ENCODE data around the gene BMP2K. TPM values are rescaled to one million over a fixed set of nuclear protein-coding genes. Genes with fewer than 3 reads are reported as not detected.

Gene BMP2K
- total RNA-seq, 2 experiments from 2014 or later: 10.6 to 14.5 TPM

DNA sequence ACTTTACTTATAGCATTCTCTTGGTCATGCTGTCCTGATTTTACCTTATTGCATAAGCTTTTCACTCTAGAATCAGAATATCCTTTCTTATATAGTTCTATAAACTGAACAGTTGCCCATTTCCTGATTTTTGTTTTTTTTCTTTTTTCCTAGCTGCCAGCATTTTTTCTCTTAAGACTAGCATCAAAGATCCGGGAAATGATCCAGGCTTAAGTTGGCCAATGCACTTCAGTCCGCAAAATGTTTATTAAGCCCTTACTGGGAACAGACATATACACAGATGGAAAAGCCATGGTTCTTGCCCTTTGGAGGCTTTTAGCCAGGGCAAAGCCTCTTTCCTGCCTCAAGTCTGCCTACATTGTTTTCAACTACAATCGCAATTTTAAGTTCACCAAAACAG is 10.1 kb upstream of the BMP2K start:
- Mint-ChIP-seq H3K4me1 (peaks cover 9% of the 10 kb centered on the region), H3K36me3 (ENCODE audit: low read depth) (no peaks in the 10 kb centered on the region), H3K9me3 (ENCODE audit: low read depth) (no peaks in the 10 kb centered on the region), H3K27ac (no peak overlapping the region), H3K27me3 (peaks cover 2% of the 10 kb centered on the region), H3K4me3 (no peak overlapping the region)
- intact Hi-C loops (cut with DNase I, micrococcal nuclease): no loop called here
- DNase-seq (no peak), ATAC-seq (no peak)
- POLR2A ChIA-PET: no interaction called here
- CTCF ChIA-PET: interaction anchor here (0.6 kb wide), 1 partner anchor 246 kb away, joined by 3 read pairs; no protein-coding TSS in a partner anchor

DNA sequence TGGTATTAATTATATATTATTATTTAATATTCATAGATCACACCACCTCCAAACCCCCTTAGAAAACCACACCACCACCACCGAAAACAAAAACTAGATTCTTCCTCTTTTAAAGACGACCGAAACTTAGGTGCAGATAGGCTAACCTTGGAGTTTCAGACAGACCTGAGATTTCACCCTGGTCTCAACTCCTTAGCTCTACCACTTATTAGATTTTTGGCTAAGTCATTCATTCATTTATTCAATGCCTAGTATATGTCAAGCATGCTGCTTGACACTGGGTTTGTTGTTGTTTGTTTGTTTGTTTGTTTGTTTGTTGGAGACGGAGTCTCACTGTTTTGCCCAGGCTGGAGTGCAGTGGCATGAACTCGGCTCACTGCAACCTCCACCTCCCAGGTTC is 9.5 kb upstream of the BMP2K start:
- no peaks in the 10 kb centered on the region for H3K36me3 Mint-ChIP-seq (ENCODE audit: low read depth)
- no peak overlapping the region for H3K27ac Mint-ChIP-seq
- ChIA-PET CTCF (no interaction called here), POLR2A (no interaction called here)
- H3K4me3 Mint-ChIP-seq: no peak overlapping the region
- H3K4me1 Mint-ChIP-seq: peaks cover 9% of the 10 kb centered on the region
- H3K27me3 Mint-ChIP-seq: peaks cover 2% of the 10 kb centered on the region
- H3K9me3 Mint-ChIP-seq (ENCODE audit: low read depth): no peaks in the 10 kb centered on the region
- intact Hi-C loops (cut with DNase I, micrococcal nuclease): no loop called here
- ATAC-seq (no peak), DNase-seq (no peak)

DNA sequence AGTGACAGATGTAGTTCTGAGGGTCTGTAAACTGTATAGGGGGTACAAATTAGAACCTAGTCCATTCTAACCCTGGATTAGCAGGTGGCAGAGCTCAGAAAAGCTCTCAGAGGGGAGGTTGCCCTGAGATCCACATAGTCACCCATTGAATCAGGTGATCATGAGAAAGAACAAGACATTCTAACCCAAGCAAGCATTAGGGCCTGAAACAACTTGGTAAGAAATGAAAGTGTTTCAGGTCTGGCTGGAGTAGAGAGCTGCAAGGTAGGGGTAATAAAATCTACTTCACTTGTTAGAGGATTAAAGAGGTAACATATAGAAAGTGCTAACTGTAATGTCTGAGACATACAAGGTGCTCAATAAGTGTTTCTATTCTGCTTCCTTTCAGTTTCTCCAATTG is 8.8 kb upstream of the BMP2K start:
- ChIA-PET POLR2A (interaction anchor here (0.6 kb wide), 1 partner anchor 10 kb away, joined by 3 read pairs; no protein-coding TSS in a partner anchor), CTCF (interaction anchor here (0.5 to 0.9 kb wide), 3 partner anchors 40 to 155 kb away, joined by 3 read pairs; no protein-coding TSS in a partner anchor)
- peaks cover 2% of the 10 kb centered on the region for H3K27me3 Mint-ChIP-seq
- H3K4me1 Mint-ChIP-seq: peaks cover 9% of the 10 kb centered on the region
- no peak for DNase-seq
- intact Hi-C loops (cut with DNase I, micrococcal nuclease): no loop called here
- no peak overlapping the region for H3K4me3 Mint-ChIP-seq
- ATAC-seq: no peak
- H3K27ac Mint-ChIP-seq: no peak overlapping the region
- H3K9me3 Mint-ChIP-seq (ENCODE audit: low read depth): no peaks in the 10 kb centered on the region
- no peaks in the 10 kb centered on the region for H3K36me3 Mint-ChIP-seq (ENCODE audit: low read depth)

DNA sequence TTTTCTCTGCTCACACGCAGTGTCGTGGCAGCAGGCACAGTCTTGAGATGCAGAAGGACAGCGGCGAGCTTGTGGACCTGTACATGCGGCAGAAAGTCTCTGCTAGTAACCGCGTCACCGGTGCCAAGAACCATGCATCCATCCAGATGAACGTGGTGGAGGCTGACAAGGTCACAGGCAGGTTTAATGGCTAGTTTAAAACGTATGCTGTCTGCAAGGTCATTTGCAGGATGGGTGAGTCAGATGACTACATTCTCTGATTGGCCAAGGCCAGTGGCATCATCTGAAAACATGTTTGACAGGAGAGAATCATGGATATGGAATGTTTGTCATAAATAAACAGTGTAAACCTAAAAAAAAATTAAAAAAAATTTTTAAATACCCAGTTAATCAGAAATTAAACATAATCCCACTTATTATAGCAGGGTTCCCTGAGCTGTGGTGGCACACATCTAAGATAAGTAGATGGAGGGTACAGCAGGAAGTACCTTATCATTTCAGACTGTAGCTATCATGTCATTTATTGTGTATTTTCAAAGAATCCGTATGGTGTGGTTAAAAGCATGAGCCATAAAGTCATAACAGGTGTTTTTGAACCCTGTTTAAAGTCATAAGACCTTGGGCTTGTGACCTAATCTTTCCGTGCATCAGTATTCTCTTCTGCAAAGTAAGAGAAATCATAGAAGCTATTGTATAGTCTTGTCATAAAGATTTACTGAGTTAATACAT is 7.5 kb upstream of the BMP2K start:
- Mint-ChIP-seq H3K27me3 (peaks cover 2% of the 10 kb centered on the region), H3K4me3 (no peak overlapping the region), H3K9me3 (ENCODE audit: low read depth) (no peaks in the 10 kb centered on the region), H3K27ac (no peak overlapping the region), H3K36me3 (ENCODE audit: low read depth) (no peaks in the 10 kb centered on the region), H3K4me1 (peaks cover 9% of the 10 kb centered on the region)
- CTCF ChIA-PET: interaction anchor here (0.6 kb wide), 1 partner anchor 1723 kb away, joined by 4 read pairs; no protein-coding TSS in a partner anchor
- POLR2A ChIA-PET: no interaction called here
- peak; percentile 85 for ATAC-seq
- intact Hi-C loops (cut with DNase I, micrococcal nuclease): no loop called here
- DNase-seq: no peak

DNA sequence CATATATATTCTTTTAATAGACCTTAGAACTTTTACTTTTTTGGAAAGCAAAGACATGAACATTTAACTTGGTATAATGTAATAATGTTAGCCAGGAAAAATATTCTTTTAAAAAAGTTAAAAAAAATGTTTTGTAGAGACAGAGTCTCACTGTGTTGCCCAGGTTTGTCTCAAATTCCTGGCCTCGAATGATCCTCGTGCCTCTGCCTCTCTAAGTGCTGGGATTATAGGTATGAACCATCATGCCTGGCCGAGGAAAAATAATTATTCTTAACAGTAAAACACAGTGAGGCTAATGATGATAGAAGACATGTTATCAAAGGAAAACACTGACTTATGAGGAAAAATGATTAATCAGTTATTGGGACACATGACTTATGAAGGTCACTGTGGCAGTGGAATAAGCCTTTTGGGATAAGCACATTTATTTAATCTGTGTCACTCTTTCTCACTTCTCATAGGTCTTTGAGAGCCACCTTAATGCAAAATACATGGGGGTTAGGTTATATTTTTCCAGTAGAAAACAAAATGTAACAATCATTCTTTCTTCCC is 6.0 kb upstream of the BMP2K start:
- Mint-ChIP-seq H3K4me1 (peaks cover 20% of the 10 kb centered on the region), H3K9me3 (ENCODE audit: low read depth) (no peaks in the 10 kb centered on the region), H3K4me3 (no peak overlapping the region), H3K36me3 (ENCODE audit: low read depth) (no peaks in the 10 kb centered on the region), H3K27ac (no peak overlapping the region), H3K27me3 (peaks cover 2% of the 10 kb centered on the region)
- ATAC-seq: no peak
- DNase-seq: no peak
- intact Hi-C loops (cut with DNase I, micrococcal nuclease): loop anchor here in 1 of 2 experiments (10.0 kb wide), 1 partner anchor 1415 kb away; no protein-coding TSS in a partner anchor
- ChIA-PET POLR2A (no interaction called here), CTCF (interaction anchor here (0.6 kb wide), 1 partner anchor 205 kb away, joined by 3 read pairs; no protein-coding TSS in a partner anchor)

DNA sequence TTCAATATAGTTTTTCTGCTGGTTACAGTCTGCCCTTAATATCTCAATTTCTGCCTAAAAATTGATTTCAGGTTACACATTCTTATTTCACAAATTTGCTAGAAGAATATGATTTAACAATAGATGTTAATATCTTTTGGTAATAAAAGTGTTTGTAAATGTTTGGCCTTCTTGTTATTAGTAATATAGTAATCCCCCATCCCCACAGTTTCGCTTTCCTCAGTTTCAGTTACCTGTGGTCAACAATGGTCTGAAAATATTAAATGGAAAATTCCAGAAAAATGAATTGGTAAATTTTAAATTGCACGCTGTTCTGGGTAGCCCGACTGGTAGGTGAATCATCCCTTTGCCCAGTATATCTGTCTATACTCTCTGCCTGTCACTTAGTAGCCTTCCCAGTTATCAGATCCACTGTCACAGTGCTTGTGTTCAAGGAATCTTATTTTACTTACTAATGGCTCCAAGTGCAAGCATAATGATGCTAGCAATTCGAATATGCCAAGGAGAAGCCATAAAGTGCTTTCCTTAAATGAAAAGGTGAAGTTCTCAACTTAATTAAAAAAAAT is 3.5 kb upstream of the BMP2K start:
- intact Hi-C loops (cut with DNase I, micrococcal nuclease): loop anchor here in 1 of 2 experiments (10.0 kb wide), 1 partner anchor 1412 kb away; no protein-coding TSS in a partner anchor
- Mint-ChIP-seq H3K27ac (no peak overlapping the region), H3K4me3 (no peak overlapping the region), H3K27me3 (no peaks in the 10 kb centered on the region), H3K4me1 (peaks cover 21% of the 10 kb centered on the region), H3K36me3 (ENCODE audit: low read depth) (no peaks in the 10 kb centered on the region), H3K9me3 (ENCODE audit: low read depth) (no peaks in the 10 kb centered on the region)
- DNase-seq (no peak), ATAC-seq (no peak)
- ChIA-PET CTCF (interaction anchor here (0.7 kb wide), 1 partner anchor 1394 kb away, joined by 3 read pairs; no protein-coding TSS in a partner anchor), POLR2A (no interaction called here)

DNA sequence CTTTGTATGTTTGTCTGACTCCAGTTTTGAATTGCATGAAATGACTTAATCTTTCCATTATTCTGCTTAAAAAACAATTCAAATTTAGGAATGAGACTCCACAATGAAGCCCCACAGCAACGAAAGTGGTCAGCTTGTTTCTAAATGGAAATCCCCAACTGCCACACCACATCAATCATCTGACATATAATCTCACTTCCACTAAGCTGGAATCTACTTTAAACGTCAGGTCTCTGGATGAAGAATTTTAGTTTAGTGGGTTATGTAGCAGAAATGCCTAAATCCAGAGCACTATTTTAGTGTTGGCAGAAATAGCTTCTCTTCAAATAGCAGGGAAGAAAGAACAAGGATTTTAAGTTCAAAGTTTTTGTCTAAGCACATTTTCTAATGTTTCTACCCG is 1.7 kb upstream of the BMP2K start:
- no peaks in the 10 kb centered on the region for H3K27me3 Mint-ChIP-seq
- POLR2A ChIA-PET: no interaction called here
- H3K9me3 Mint-ChIP-seq (ENCODE audit: low read depth): no peaks in the 10 kb centered on the region
- DNase-seq: no peak
- no peak for ATAC-seq
- H3K36me3 Mint-ChIP-seq (ENCODE audit: low read depth): no peaks in the 10 kb centered on the region
- peaks cover 22% of the 10 kb centered on the region for H3K4me1 Mint-ChIP-seq
- CTCF ChIA-PET: no interaction called here
- no peak overlapping the region for H3K4me3 Mint-ChIP-seq
- H3K27ac Mint-ChIP-seq: no peak overlapping the region
- intact Hi-C loops (cut with DNase I, micrococcal nuclease): loop anchor here (2.0 to 10.0 kb wide), 3 partner anchors 88 to 1410 kb away; no protein-coding TSS in a partner anchor

DNA sequence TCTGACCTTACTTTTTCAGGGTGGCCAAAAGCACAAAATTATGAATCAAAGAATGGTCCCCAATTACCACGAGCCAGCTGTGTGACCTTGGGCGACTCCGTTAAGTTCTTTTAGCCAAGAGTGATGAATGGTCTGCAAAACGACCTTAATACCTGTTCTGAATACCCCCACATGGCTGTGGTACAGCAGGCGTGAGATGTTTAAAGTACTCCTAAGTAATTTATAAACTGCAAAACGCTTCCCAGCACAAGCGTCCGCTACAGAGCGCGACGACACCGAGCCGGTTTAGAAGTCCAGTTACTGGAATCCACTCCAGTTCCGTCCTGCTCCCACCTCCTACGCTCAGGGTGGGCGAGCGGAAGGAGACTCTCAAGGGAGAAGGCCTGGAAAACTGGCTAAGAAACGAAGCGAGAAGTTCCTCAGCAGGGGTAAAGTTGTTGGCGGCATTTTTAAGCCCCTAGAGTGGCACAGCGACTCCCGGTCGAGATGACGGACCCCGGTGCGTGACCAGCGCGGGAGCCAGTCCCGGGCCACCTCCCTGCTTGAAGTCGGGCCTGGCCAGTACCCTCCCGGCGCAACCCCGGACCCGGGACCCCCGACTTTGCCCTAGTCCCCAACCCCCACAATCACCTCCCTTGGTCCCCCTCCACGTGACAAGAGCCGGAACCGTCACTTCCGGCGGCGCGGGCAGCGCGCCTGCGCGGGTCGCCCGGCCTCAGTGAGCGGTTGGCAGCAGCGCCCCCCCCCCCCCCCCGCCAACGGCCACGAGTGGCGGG is 659 bp upstream of the BMP2K start:
- Mint-ChIP-seq H3K27me3 (no peaks in the 10 kb centered on the region), H3K4me1 (peaks cover 17% of the 10 kb centered on the region), H3K4me3 (peak overlapping the region; percentile 84), H3K27ac (peak overlapping the region; percentile 96), H3K9me3 (ENCODE audit: low read depth) (no peaks in the 10 kb centered on the region), H3K36me3 (ENCODE audit: low read depth) (no peaks in the 10 kb centered on the region)
- DNase-seq: peak; percentile 91
- peak; percentile 75 for ATAC-seq
- intact Hi-C loops (cut with DNase I, micrococcal nuclease): loop anchor here (1.0 to 10.0 kb wide), 11 partner anchors 87 to 1409 kb away; partner anchors contain the start of genes MRPL1 (in 2 of the 2) and PAQR3 (in 2 of the 2)
- POLR2A ChIA-PET: interaction anchor here (0.6 kb wide), 1 partner anchor 185 kb away, joined by 3 read pairs; no protein-coding TSS in a partner anchor
- CTCF ChIA-PET: interaction anchor here (0.6 kb wide), 1 partner anchor 9 kb away, joined by 3 read pairs; no protein-coding TSS in a partner anchor

DNA sequence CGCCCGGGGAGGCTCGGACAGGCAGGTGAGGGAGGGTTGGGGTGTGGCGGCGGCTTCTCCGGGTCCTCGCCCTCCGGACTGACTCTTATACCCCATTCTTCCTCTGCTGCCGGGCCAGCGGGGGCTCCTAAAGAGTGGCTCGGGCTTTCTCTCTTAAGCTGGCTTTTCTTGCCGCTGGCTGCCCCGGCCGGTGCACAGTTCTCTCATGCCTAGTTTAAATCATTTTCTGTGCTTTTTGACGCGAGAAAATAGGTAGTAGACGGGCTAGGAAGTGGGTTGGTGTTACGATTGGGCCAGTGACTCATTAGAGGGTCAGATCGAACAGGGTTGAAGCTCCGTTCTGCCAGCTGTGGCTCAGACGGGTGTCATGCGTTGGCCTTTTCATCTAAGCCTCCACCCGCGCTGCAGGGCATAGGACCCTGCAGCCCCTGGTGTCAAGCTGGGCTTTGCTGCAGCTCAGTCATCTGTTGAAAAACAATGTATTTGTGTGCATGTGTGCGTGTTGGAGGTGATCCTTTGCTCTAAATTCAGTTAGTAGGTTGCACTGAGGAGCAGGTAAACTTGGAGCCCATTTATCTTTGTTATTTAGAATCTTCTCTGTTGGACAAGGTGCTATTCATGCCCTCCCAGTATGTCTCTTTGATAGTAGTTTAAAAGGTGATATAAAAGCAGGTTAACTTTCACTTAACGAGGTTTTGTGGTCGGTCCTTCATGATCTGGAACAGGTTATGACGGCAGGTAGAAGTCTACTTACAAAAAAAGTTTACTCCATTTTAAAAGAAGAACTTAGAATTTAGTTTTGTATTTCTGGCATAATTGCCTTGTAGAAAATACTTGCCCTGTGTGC is 802 bp downstream of the BMP2K start:
- POLR2A ChIA-PET: interaction anchor here (0.5 to 0.7 kb wide), 3 partner anchors 10 to 966 kb away, joined by 3 read pairs; no protein-coding TSS in a partner anchor
- CTCF ChIA-PET: interaction anchor here (0.7 to 1.5 kb wide), 3 partner anchors 60 to 167 kb away, joined by 3 to 4 read pairs (median 3); no protein-coding TSS in a partner anchor
- DNase-seq (peak; percentile 74), ATAC-seq (peak; percentile 66)
- Mint-ChIP-seq H3K27me3 (no peaks in the 10 kb centered on the region), H3K9me3 (ENCODE audit: low read depth) (no peaks in the 10 kb centered on the region), H3K4me1 (peaks cover 17% of the 10 kb centered on the region), H3K27ac (peak overlapping the region; percentile 90), H3K4me3 (peak overlapping the region; percentile 84), H3K36me3 (ENCODE audit: low read depth) (no peaks in the 10 kb centered on the region)
- intact Hi-C loops (cut with DNase I, micrococcal nuclease): loop anchor here (1.0 to 10.0 kb wide), 9 partner anchors 119 to 1408 kb away; partner anchors contain the start of genes MRPL1 (in 2 of the 2) and PAQR3 (in 2 of the 2)

DNA sequence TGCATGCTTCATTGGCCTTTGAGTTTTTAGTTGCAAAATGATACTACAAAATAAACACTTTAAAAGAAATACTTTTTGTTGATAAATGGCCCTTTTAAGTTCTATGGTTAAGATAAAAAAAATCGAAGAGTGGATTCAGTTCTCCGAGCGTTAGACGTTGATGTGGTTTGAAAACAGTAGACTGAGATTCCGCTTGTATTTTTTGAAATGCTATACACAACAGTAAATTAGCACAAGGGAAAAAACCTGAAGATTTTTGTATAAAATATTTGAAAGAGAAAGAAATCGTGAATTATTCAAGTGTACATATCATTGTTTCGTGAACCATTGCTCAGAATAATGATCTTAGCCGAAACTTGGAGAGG is 1.4 kb downstream of the BMP2K start:
- H3K4me3 Mint-ChIP-seq: peak overlapping the region; percentile 84
- H3K27ac Mint-ChIP-seq: peak overlapping the region; percentile 90
- DNase-seq (no peak), ATAC-seq (no peak)
- H3K36me3 Mint-ChIP-seq (ENCODE audit: low read depth): no peaks in the 10 kb centered on the region
- intact Hi-C loops (cut with DNase I, micrococcal nuclease): loop anchor here (2.0 to 10.0 kb wide), 7 partner anchors 161 to 1407 kb away; partner anchors contain the start of genes MRPL1 (in 2 of the 2) and PAQR3 (in 1 of the 2)
- no peaks in the 10 kb centered on the region for H3K9me3 Mint-ChIP-seq (ENCODE audit: low read depth)
- ChIA-PET POLR2A (interaction anchor here (0.7 kb wide), 1 partner anchor 161 kb away, joined by 3 read pairs; no protein-coding TSS in a partner anchor), CTCF (interaction anchor here (0.8 to 1.5 kb wide), 2 partner anchors 59 to 168 kb away, joined by 3 to 4 read pairs; no protein-coding TSS in a partner anchor)
- H3K27me3 Mint-ChIP-seq: no peaks in the 10 kb centered on the region
- H3K4me1 Mint-ChIP-seq: peaks cover 17% of the 10 kb centered on the region
